Panc1 (cell line): ENCODE data around the gene EEF2K.

Experiments
- CTCF ChIP-seq: fragments of 450-650 bp; IDR thresholded peaks from 2 replicates; pipeline ENCODE4 v1.5.1; 2017; ENCODE audit warnings: mild to moderate bottlenecking
- POLR2AphosphoS5 ChIP-seq: IDR thresholded peaks from 2 replicates; pipeline ENCODE4 v1.6.1; 2012; ENCODE audit warnings: mild to moderate bottlenecking, low read depth, low read length, moderate library complexity

GRCh38 chr16:22260490-22260889 lies 54.4 kb downstream of the EEF2K start:
- TF ChIP-seq CTCF (no peak), POLR2AphosphoS5 (no peak)
